H1 (cell line): ENCODE results near the gene DOCK10. TPM values are rescaled to one million over a fixed set of nuclear protein-coding genes. Genes with fewer than 3 reads are reported as not detected.

ENCODE experiments used
- ATF3 ChIP-seq: IDR thresholded peaks from 2 replicates; pipeline ENCODE4 v1.6.1; 2011; ENCODE audit warnings: low read depth, mild to moderate bottlenecking, low read length; ENCODE audit not compliant: insufficient read depth
- CHD1 ChIP-seq: IDR thresholded peaks from 2 replicates; pipeline ENCODE4 v1.6.1; 2012; ENCODE audit warnings: low read depth, low read length, improper control_type of control experiment
- EGR1 ChIP-seq: IDR thresholded peaks from 2 replicates; pipeline ENCODE4 v1.6.1; 2011; ENCODE audit warnings: low read depth, low read length, borderline replicate concordance
- KDM5A ChIP-seq: fragments of 200-600 bp; IDR thresholded peaks from 2 replicates; pipeline ENCODE4 v1.7.1; 2012; ENCODE audit warnings: mild to moderate bottlenecking, low read length, inconsistent platforms, mixed read lengths
- RFX5 ChIP-seq: IDR thresholded peaks from 2 replicates; pipeline ENCODE4 v1.6.1; 2011; ENCODE audit warnings: low read depth, low read length, improper control_type of control experiment, borderline replicate concordance
- SIRT6 ChIP-seq: IDR thresholded peaks from one replicate; pipeline ENCODE4 v1.7.1; 2012; ENCODE audit warnings: low read length, inconsistent platforms
- SRF ChIP-seq: IDR thresholded peaks from 2 replicates; pipeline ENCODE4 v1.6.1; 2011; ENCODE audit warnings: mild to moderate bottlenecking, low read depth, low read length, moderate library complexity
- polyA plus RNA-seq, 7 experiments: library from polyadenylated mRNA; depleted of rRNA in 3 of 7; stranded (reverse) in 5 of 7; unstranded in 2 of 7; fragments of >200 nt in 5 of 7; fragments of 200-250 nt in 2 of 7; gene quantifications; 1 replicate in 5 of 7; 2 replicates in 1 of 7; 4 replicates in 1 of 7; pipeline versions ENCODE4 v1.2.1 to v1.2.3, GENCODE V29; 2011 to 2013; ENCODE audit warnings: missing spikeins in 2 of 7, mixed read lengths in 2 of 7
- total RNA-seq: library from RNA; stranded (reverse); fragmentation: NEBNext Ultra II Directional; extraction: Animal tissue kit (Norgen Biotek cat#: 25700); gene quantifications from 2 replicates; pipeline ENCODE4 v1.2.1, GENCODE V29; 2021

DOCK10 gene
- total and polyA plus RNA-seq, 2 of the 8 experiments (the other 6 are each of a cell fraction or from before 2014, with no cell fraction given), result 0.33 to 1.6 TPM

GRCh38 chr2:225004597-225004996 is 37.7 kb downstream of the DOCK10 start (continued):
- TF ChIP-seq ATF3 (no peak), SRF (no peak), KDM5A (no peak), EGR1 (no peak), SIRT6 (no peak), CHD1 (no peak), RFX5 (no peak)
